Esophagus (tissue), 2 donors: ENCODE measurements around the gene SH2B3. TPM values are rescaled to one million over a fixed set of nuclear protein-coding genes. Genes with fewer than 3 reads are reported as not detected.

Experiments
- H3K27ac ChIP-seq, 2 donors: one replicate each; pipeline ENCODE4 v1.5.1; 2013; ENCODE audit warnings: low read depth in 2 of 2, mild to moderate bottlenecking in 2 of 2, inconsistent platforms in 1 of 2, low read length in 1 of 2, moderate library complexity in 1 of 2
- H3K27me3 ChIP-seq, 2 donors: one replicate each; pipeline ENCODE4 v1.6.1; 2013; ENCODE audit warnings: low read length in 2 of 2, control low read depth in 1 of 2, mild to moderate bottlenecking in 1 of 2; ENCODE audit not compliant: insufficient read depth in 2 of 2, control insufficient read depth in 1 of 2
- H3K36me3 ChIP-seq, 2 donors: one replicate each; pipeline ENCODE4 v1.6.1; 2013; ENCODE audit warnings: low read length in 1 of 2; ENCODE audit not compliant: control insufficient read depth in 2 of 2, insufficient read depth in 2 of 2
- H3K4me1 ChIP-seq, 2 donors: one replicate each; pipeline ENCODE4 v1.6.1; 2013; ENCODE audit warnings: low read length in 1 of 2; ENCODE audit not compliant: control insufficient read depth in 2 of 2, insufficient read depth in 2 of 2
- H3K4me3 ChIP-seq, 2 donors: one replicate each; pipeline ENCODE4 v1.5.1; 2013; ENCODE audit warnings: low read length in 2 of 2, mild to moderate bottlenecking in 2 of 2, low read depth in 1 of 2, moderate library complexity in 1 of 2
- H3K9me3 ChIP-seq, 2 donors: one replicate each; pipeline ENCODE4 v1.6.1; 2013; ENCODE audit warnings: mild to moderate bottlenecking in 2 of 2, low read depth in 1 of 2, low read length in 1 of 2, moderate library complexity in 1 of 2; ENCODE audit not compliant: control insufficient read depth in 2 of 2, insufficient read depth in 1 of 2
- WGBS, 2 donors: extraction: QIAGEN DNeasy Blood & Tissue Kit; methylation state at CpG; one replicate each; pipeline ENCODE4 v1.1.7; 2013; 5-methylcytosine and 5-hydroxymethylcytosine counted together
- polyA plus RNA-seq, 2 donors: library from polyadenylated mRNA; stranded (reverse); fragments of 200-250 nt; gene quantifications; one replicate each; pipeline ENCODE4 v1.2.3, GENCODE V29; 2013
- donor health status: healthy with polysubstance abuse.
- donor health status: Bipolar disorder and iron deficiency.

Gene SH2B3
- polyA plus RNA-seq, 2 donors, result 0.79 to 1.8 TPM

DNA sequence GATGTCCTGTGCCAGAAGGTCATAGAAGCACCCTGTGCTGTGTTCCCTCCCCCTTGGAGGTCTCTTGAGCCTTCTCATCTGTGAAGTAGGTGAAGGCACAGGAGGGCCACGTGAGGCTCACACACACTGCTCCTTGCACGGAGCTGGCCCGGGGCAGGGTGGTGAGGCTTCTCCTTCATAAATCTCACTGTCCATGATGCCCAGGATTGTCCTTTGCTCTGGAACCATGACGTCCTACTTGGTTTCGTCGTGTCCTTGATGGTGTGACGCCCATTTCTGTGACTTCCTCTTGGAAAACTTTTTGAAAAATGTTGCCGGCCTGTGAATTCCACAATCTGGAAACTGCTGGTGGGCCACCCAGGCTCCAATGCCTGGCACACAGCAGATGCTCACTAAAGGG lies 34.4 kb downstream of the SH2B3 start:
- H3K4me1 ChIP-seq, result peaks cover 0 to 20% of the 10 kb centered on the region in 2 donors
- H3K4me3 ChIP-seq, result no peak overlapping the region
- no peaks in the 10 kb centered on the region for H3K27me3 ChIP-seq
- H3K9me3 ChIP-seq, result no peaks in the 10 kb centered on the region
- peaks cover 0 to 8% of the 10 kb centered on the region in 2 donors for H3K36me3 ChIP-seq
- H3K27ac ChIP-seq, result peak overlapping the region; percentile 3 to 14
- WGBS, 2 donors, result 71 to 77% methylated on average over 8 of the region's 8 CpGs

- peaks cover 0 to 12% of the 10 kb centered on the region in 2 donors for H3K36me3 ChIP-seq
Measured at GRCh38 chr12:111440631-111441030, 34.9 kb downstream of the SH2B3 start.

GRCh38 chr12:111441107-111441928 lies 35.6 kb downstream of the SH2B3 start:
- Histone ChIP-seq H3K9me3 (no peaks in the 10 kb centered on the region), H3K27me3 (no peaks in the 10 kb centered on the region), H3K4me3 (no peak overlapping the region), H3K4me1 (peaks cover 0 to 12% of the 10 kb centered on the region in 2 donors), H3K36me3 (peaks cover 0 to 15% of the 10 kb centered on the region in 2 donors), H3K27ac (no peak overlapping the region)
- WGBS, 2 donors, result 90 to 91% methylated on average over 7 of the region's 7 CpGs

More at GRCh38 chr12:111440631-111441030, 34.9 kb downstream of the SH2B3 start:
- 84% methylated on average over 3 of the region's 3 CpGs for WGBS, 2 donors
- H3K4me3 ChIP-seq, result no peak overlapping the region
- no peaks in the 10 kb centered on the region for H3K27me3 ChIP-seq
- H3K4me1 ChIP-seq, result peaks cover 0 to 18% of the 10 kb centered on the region in 2 donors
- no peaks in the 10 kb centered on the region for H3K9me3 ChIP-seq
- H3K27ac ChIP-seq, result no peak overlapping the region

- H3K9me3 ChIP-seq, result no peaks in the 10 kb centered on the region
- no peaks in the 10 kb centered on the region for H3K27me3 ChIP-seq
- H3K4me1 ChIP-seq, result peaks cover 0 to 11% of the 10 kb centered on the region in 2 donors
- no peak overlapping the region for H3K4me3 ChIP-seq
- H3K36me3 ChIP-seq, result peaks cover under 1 to 25% of the 10 kb centered on the region in 2 donors
- H3K27ac ChIP-seq, result peak overlapping the region in 1 of 2 donors; percentile 6
- WGBS, 2 donors, result 71 to 73% methylated on average over 10 of the region's 10 CpGs
Measured at GRCh38 chr12:111442301-111443045, 36.8 kb downstream of the SH2B3 start.

GRCh38 chr12:111443086-111443485 lies 37.4 kb downstream of the SH2B3 start:
- H3K9me3 ChIP-seq, result no peaks in the 10 kb centered on the region
- H3K36me3 ChIP-seq, result peaks cover 5 to 31% of the 10 kb centered on the region in 2 donors
- peak overlapping the region in 1 of 2 donors; percentile 38 for H3K27ac ChIP-seq
- H3K4me1 ChIP-seq, result peaks cover 0 to 11% of the 10 kb centered on the region in 2 donors
- WGBS, 2 donors, result 89 to 92% methylated on average over 6 to 7 of the region's 7 CpGs
- no peaks in the 10 kb centered on the region for H3K27me3 ChIP-seq
- H3K4me3 ChIP-seq, result no peak overlapping the region

GRCh38 chr12:111443586-111443985 lies 37.9 kb downstream of the SH2B3 start:
- H3K27me3 ChIP-seq, result no peaks in the 10 kb centered on the region
- H3K4me3 ChIP-seq, result no peak overlapping the region
- peaks cover 10 to 36% of the 10 kb centered on the region in 2 donors for H3K36me3 ChIP-seq
- H3K4me1 ChIP-seq, result peaks cover 0 to 8% of the 10 kb centered on the region in 2 donors
- WGBS, 2 donors, result 71 to 72% methylated on average over 7 of the region's 7 CpGs
- H3K9me3 ChIP-seq, result no peaks in the 10 kb centered on the region
- no peak overlapping the region for H3K27ac ChIP-seq

GRCh38 chr12:111444314-111444924 lies 38.7 kb downstream of the SH2B3 start:
- peaks cover 0 to 7% of the 10 kb centered on the region in 2 donors for H3K4me1 ChIP-seq
- H3K27ac ChIP-seq, result peak overlapping the region; percentile 38 to 40
- WGBS, 2 donors, result 82% methylated on average over 8 of the region's 8 CpGs
- H3K27me3 ChIP-seq, result no peaks in the 10 kb centered on the region
- peaks cover 11 to 38% of the 10 kb centered on the region in 2 donors for H3K36me3 ChIP-seq
- H3K4me3 ChIP-seq, result no peak overlapping the region
- H3K9me3 ChIP-seq, result no peaks in the 10 kb centered on the region

GRCh38 chr12:111444925-111445725 lies 39.4 kb downstream of the SH2B3 start:
- peaks cover 0 to 6% of the 10 kb centered on the region in 2 donors for H3K4me1 ChIP-seq
- H3K27me3 ChIP-seq, result no peaks in the 10 kb centered on the region
- no peak overlapping the region for H3K4me3 ChIP-seq
- no peaks in the 10 kb centered on the region for H3K9me3 ChIP-seq
- H3K36me3 ChIP-seq, result peaks cover 11 to 38% of the 10 kb centered on the region in 2 donors
- WGBS, 2 donors, result 64 to 65% methylated on average over 11 of the region's 11 CpGs
- peak overlapping the region; percentile 38 to 40 for H3K27ac ChIP-seq
